Activated naive CD8-positive, alpha-beta T cell (primary cell): ENCODE measurements around the gene SLC12A6.
A peak's percentile ranks its signal among the peaks of the same experiment; 100 is the strongest.

Experiments
- H3K27ac Mint-ChIP-seq: one replicate; pipeline ENCODE4 v1.8.0; 2021; ENCODE audit warnings: mixed read lengths
- H3K27me3 Mint-ChIP-seq: one replicate; pipeline ENCODE4 v1.8.0; 2021; ENCODE audit warnings: mixed read lengths
- H3K36me3 Mint-ChIP-seq: one replicate; pipeline ENCODE4 v1.8.0; 2021; ENCODE audit warnings: mixed read lengths
- H3K4me1 Mint-ChIP-seq: one replicate; pipeline ENCODE4 v1.8.0; 2021; ENCODE audit warnings: low read depth, mixed read lengths
- H3K4me3 Mint-ChIP-seq: one replicate; pipeline ENCODE4 v1.8.0; 2021; ENCODE audit warnings: mild to moderate bottlenecking, mixed read lengths
- H3K9me3 Mint-ChIP-seq: one replicate; pipeline ENCODE4 v1.8.0; 2021; ENCODE audit warnings: low read depth, mixed read lengths

SLC12A6 gene

GRCh38 chr15:34324933-34325332 is 12.6 kb downstream of the SLC12A6 start:
- Mint-ChIP-seq H3K9me3 (no peaks in the 10 kb centered on the region), H3K27ac (peak overlapping the region; percentile 75), H3K36me3 (peaks cover 3% of the 10 kb centered on the region), H3K4me1 (peaks cover 72% of the 10 kb centered on the region), H3K27me3 (no peaks in the 10 kb centered on the region), H3K4me3 (peak overlapping the region; percentile 40)

DNA sequence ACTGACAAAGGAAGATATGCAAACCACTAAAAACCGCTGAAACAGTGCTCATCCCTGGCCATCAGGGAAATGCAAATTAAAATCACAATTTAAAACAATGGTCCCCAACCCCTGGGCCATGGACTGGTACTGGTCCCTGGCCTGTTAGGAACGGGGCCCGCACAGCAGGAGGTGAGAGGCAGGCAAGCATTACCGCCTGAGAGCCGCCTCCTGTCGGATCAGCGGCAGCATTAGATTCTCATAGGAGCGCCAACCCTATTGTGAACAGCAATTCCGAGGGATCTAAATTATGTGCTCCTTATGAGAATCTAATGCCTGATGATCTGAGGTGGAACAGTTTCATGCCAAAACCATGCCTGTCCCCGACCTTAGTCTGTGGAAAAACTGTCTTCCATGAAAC is 14.4 kb downstream of the SLC12A6 start:
- H3K36me3 Mint-ChIP-seq, result peaks cover 3% of the 10 kb centered on the region
- H3K27me3 Mint-ChIP-seq, result no peaks in the 10 kb centered on the region
- H3K4me3 Mint-ChIP-seq, result no peak overlapping the region
- H3K27ac Mint-ChIP-seq, result peak overlapping the region; percentile 46
- no peaks in the 10 kb centered on the region for H3K9me3 Mint-ChIP-seq
- H3K4me1 Mint-ChIP-seq, result peaks cover 69% of the 10 kb centered on the region

- no peaks in the 10 kb centered on the region for H3K9me3 Mint-ChIP-seq
- peaks cover 70% of the 10 kb centered on the region for H3K4me1 Mint-ChIP-seq
- no peaks in the 10 kb centered on the region for H3K27me3 Mint-ChIP-seq
- peaks cover 7% of the 10 kb centered on the region for H3K36me3 Mint-ChIP-seq
- peak overlapping the region; percentile 98 for H3K4me3 Mint-ChIP-seq
- peak overlapping the region; percentile 98 for H3K27ac Mint-ChIP-seq
Observed at GRCh38 chr15:34318277-34319079, 19.1 kb downstream of the SLC12A6 start.

- Mint-ChIP-seq H3K36me3 (peaks cover 11% of the 10 kb centered on the region), H3K9me3 (no peaks in the 10 kb centered on the region), H3K4me1 (peaks cover 68% of the 10 kb centered on the region), H3K27ac (peak overlapping the region; percentile 80), H3K27me3 (no peaks in the 10 kb centered on the region), H3K4me3 (peak overlapping the region; percentile 60)
Observed at GRCh38 chr15:34314491-34315490, 22.8 kb downstream of the SLC12A6 start.

GRCh38 chr15:34311563-34311962 is 26.0 kb downstream of the SLC12A6 start:
- H3K27me3 Mint-ChIP-seq, result no peaks in the 10 kb centered on the region
- no peak overlapping the region for H3K4me3 Mint-ChIP-seq
- peaks cover 68% of the 10 kb centered on the region for H3K4me1 Mint-ChIP-seq
- H3K27ac Mint-ChIP-seq, result peak overlapping the region; percentile 36
- no peaks in the 10 kb centered on the region for H3K9me3 Mint-ChIP-seq
- peaks cover 16% of the 10 kb centered on the region for H3K36me3 Mint-ChIP-seq

GRCh38 chr15:34304613-34305012 is 33.0 kb downstream of the SLC12A6 start:
- H3K27ac Mint-ChIP-seq, result no peak overlapping the region
- H3K36me3 Mint-ChIP-seq, result peaks cover 29% of the 10 kb centered on the region
- H3K4me3 Mint-ChIP-seq, result no peak overlapping the region
- peaks cover 74% of the 10 kb centered on the region for H3K4me1 Mint-ChIP-seq
- no peaks in the 10 kb centered on the region for H3K27me3 Mint-ChIP-seq
- H3K9me3 Mint-ChIP-seq, result no peaks in the 10 kb centered on the region

DNA sequence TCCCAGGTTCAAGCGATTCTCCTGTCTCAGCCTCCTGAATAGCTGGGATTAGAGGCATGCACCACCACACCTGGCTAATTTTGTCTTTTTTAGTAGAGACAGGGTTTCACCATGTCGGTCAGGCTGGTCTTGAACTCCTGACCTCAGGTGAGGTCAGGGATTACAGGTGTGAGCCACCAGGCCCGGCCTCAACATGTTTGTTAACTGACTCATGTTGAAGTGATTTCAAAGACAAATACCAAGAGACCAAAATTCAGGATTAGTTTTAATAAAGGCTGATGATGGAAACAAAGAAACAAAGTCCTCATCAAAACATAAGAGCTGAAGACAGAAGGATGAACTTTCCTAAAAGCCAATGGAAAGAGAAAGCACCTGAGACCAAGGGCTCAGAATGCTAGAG is 36.5 kb downstream of the SLC12A6 start:
- H3K4me3 Mint-ChIP-seq, result no peak overlapping the region
- no peaks in the 10 kb centered on the region for H3K9me3 Mint-ChIP-seq
- no peaks in the 10 kb centered on the region for H3K27me3 Mint-ChIP-seq
- H3K36me3 Mint-ChIP-seq, result peaks cover 28% of the 10 kb centered on the region
- H3K4me1 Mint-ChIP-seq, result peaks cover 77% of the 10 kb centered on the region
- peak overlapping the region; percentile 50 for H3K27ac Mint-ChIP-seq

DNA sequence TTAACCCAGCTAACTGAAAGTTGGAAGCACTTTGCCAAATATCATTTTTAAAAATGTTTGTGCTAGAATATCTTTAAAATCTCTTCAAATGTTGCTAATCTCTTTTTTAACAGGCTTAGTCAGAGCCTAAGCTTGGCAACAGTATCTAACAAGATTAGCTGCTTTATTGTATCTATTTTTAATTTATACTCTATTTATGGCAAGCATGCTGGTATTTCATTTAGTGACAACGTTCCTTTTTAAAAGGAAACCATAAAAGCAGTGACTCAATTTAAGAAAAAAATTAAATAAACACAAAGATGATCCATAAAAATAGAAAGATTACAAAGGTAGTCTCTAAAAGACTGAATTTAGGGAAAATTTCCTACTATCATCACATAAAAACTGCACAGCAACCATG is 40.5 kb downstream of the SLC12A6 start:
- Mint-ChIP-seq H3K27ac (peak overlapping the region; percentile 66), H3K4me1 (peaks cover 65% of the 10 kb centered on the region), H3K9me3 (no peaks in the 10 kb centered on the region), H3K36me3 (peaks cover 21% of the 10 kb centered on the region), H3K4me3 (no peak overlapping the region), H3K27me3 (no peaks in the 10 kb centered on the region)

GRCh38 chr15:34292621-34293020 is 45.0 kb downstream of the SLC12A6 start:
- H3K4me1 Mint-ChIP-seq, result peaks cover 39% of the 10 kb centered on the region
- H3K27ac Mint-ChIP-seq, result no peak overlapping the region

DNA sequence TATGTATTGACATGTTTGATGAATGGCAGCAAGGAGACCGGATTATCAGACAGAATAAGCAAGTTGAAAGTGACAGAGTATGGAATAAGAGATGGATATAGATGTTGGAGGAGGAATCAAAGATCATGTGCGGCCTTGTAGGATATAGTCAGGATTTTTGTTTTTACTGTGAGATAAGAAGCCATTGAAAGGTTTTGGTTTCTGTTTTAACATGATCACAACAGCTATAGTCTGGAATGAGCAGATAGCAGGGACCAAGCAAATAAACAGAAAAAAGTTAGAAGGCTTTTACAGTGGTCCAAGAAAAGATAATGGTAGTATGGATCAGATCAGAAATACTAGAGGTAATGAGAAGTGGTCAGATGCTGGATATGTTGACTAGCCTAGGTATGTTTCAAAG is 52.6 kb downstream of the SLC12A6 start:
- peaks cover 7% of the 10 kb centered on the region for H3K36me3 Mint-ChIP-seq

More at GRCh38 chr15:34292621-34293020, 45.0 kb downstream of the SLC12A6 start:
- no peaks in the 10 kb centered on the region for H3K9me3 Mint-ChIP-seq
- no peaks in the 10 kb centered on the region for H3K27me3 Mint-ChIP-seq
- peaks cover 16% of the 10 kb centered on the region for H3K36me3 Mint-ChIP-seq
- no peak overlapping the region for H3K4me3 Mint-ChIP-seq

GRCh38 chr15:34282384-34282783 is 55.2 kb downstream of the SLC12A6 start:
- Mint-ChIP-seq H3K27me3 (no peaks in the 10 kb centered on the region), H3K36me3 (peaks cover under 1% of the 10 kb centered on the region), H3K27ac (no peak overlapping the region), H3K9me3 (no peaks in the 10 kb centered on the region), H3K4me1 (peaks cover 39% of the 10 kb centered on the region), H3K4me3 (no peak overlapping the region)

More for the DNA sequence above, 52.6 kb downstream of the SLC12A6 start:
- Mint-ChIP-seq H3K4me3 (no peak overlapping the region), H3K4me1 (peaks cover 29% of the 10 kb centered on the region), H3K27ac (peak overlapping the region; percentile 50), H3K27me3 (no peaks in the 10 kb centered on the region), H3K9me3 (no peaks in the 10 kb centered on the region)

- Mint-ChIP-seq H3K36me3 (no peaks in the 10 kb centered on the region), H3K27me3 (no peaks in the 10 kb centered on the region), H3K27ac (no peak overlapping the region), H3K9me3 (no peaks in the 10 kb centered on the region), H3K4me3 (no peak overlapping the region), H3K4me1 (peaks cover 43% of the 10 kb centered on the region)
Observed at GRCh38 chr15:34280193-34280592, 57.4 kb downstream of the SLC12A6 start.

GRCh38 chr15:34279368-34279767 is 58.2 kb downstream of the SLC12A6 start:
- Mint-ChIP-seq H3K36me3 (no peaks in the 10 kb centered on the region), H3K27me3 (no peaks in the 10 kb centered on the region), H3K9me3 (no peaks in the 10 kb centered on the region), H3K4me3 (no peak overlapping the region), H3K27ac (peak overlapping the region; percentile 35), H3K4me1 (peaks cover 37% of the 10 kb centered on the region)

- Mint-ChIP-seq H3K4me3 (no peak overlapping the region), H3K27me3 (no peaks in the 10 kb centered on the region), H3K36me3 (peaks cover 2% of the 10 kb centered on the region), H3K27ac (peak overlapping the region; percentile 22), H3K4me1 (peaks cover 30% of the 10 kb centered on the region), H3K9me3 (no peaks in the 10 kb centered on the region)
Observed at GRCh38 chr15:34275721-34276120, 61.9 kb downstream of the SLC12A6 start.

DNA sequence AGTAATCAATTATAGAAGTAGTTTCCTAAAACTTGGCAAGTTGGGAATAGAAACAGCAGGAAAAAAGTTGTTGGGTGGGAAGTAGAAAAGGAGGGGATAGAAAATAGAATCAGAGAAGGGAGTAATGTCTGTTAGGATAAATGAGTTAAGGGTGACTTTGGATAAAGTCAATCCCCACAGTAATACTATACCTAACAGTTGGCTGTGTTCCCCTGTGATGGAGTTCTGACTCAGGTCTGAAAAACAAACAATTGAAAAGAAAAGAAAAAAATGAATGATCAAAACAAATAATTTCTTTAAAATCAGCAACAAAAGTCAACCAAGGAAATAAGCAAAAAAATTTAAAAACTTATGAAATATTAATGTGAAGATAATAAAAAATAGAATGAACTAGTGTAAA is 62.4 kb downstream of the SLC12A6 start:
- Mint-ChIP-seq H3K9me3 (no peaks in the 10 kb centered on the region), H3K36me3 (peaks cover 2% of the 10 kb centered on the region), H3K4me3 (no peak overlapping the region), H3K27ac (no peak overlapping the region), H3K4me1 (peaks cover 24% of the 10 kb centered on the region), H3K27me3 (no peaks in the 10 kb centered on the region)
